GM19468 (cell line): ENCODE measurements around the gene CHMP4B.

ENCODE experiments used
- ATAC-seq: cut with Tn5 transposase; IDR thresholded peaks from one replicate; pipeline ENCODE4 v1.9.1; 2021; ENCODE audit warnings: mild to moderate bottlenecking, moderate library complexity, moderate number of reproducible peaks; ENCODE audit not compliant: unreplicated experiment; ENCODE audit errors: extremely low read depth

The CHMP4B gene, protein sequence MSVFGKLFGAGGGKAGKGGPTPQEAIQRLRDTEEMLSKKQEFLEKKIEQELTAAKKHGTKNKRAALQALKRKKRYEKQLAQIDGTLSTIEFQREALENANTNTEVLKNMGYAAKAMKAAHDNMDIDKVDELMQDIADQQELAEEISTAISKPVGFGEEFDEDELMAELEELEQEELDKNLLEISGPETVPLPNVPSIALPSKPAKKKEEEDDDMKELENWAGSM

DNA sequence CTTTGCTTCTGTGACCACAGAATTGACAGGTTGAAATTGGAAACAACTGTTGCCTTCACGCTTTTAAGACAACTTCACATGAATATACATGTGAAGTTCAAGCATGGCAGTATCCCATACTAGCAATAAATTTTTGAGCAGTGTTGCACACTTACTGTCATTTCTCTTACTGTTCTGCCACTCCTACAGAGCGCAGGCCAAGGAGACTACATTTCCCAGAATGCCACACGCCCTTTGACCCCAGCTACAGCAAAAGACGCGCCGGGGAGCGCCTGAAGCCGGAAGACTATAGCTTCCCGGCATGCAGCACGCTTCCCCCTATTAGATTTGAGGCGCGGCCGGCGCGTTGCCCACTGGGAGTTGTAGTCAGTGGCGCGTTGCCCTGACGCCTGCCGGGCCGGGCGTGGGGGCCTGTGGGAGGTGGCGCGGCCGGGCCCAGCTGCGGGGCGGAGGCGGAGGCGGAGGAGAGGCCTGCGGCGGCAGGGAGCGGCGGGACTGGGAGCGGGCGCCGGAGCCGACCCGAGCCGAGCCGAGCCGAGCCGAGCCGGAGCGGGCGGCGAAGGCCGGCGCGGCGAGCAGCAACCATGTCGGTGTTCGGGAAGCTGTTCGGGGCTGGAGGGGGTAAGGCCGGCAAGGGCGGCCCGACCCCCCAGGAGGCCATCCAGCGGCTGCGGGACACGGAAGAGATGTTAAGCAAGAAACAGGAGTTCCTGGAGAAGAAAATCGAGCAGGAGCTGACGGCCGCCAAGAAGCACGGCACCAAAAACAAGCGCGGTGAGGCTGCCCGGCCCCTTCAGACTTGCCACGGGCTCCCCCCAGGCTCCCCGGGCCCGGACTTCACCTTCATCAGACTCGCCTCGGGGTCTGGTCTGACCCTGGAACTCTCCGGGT, at the start of gene CHMP4B:
TSS of gene CHMP4B (plus strand) at position 464 of the 891 bp plus-strand sequence. CDS start at position 585, 121 bp downstream.
- peak; percentile 91 for ATAC-seq

DNA sequence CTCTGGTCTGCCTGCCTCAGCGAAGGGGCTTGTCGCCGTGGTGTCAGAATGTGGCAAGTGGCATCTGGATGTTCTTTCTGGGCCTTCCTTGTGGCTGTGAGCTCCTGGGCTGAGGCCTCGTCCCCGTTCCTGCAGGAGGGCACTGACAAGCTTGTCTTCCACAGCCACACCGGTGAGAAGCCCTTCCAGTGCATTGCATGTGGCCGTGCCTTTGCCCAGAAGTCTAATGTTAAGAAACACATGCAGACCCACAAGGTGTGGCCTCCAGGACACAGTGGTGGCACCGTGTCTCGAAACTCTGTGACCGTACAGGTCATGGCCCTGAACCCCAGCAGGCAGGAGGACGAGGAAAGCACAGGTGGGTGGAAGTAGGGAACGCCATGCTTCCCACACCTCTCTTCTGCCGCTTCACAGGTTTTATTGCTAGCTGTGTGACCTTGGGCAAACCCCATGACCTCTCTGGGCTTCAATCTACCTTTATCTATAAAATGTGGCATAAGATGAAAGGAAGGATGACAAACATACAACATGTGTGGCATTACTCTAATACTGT, 49.4 kb upstream of the CHMP4B start:
- no peak for ATAC-seq

DNA sequence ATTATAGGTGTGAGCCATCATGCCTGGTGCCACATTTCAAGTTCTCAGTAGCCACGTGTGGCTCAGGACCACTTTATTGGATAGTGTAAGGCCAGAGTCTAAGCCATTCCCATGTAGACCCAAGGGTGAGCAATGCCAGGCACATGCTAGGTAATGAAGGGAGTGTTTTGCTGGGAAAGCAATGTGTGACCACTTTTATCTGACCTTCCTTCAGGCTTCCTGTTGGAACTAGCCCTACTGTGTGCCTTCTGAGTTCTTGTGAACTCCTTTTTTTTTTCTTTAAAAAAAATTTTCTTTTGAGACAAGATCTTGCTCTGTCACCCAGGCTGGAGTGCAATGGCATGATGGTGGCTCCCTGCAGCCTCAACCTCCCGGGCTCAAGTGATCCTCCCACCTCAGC, 46.0 kb upstream of the CHMP4B start:
- no peak for ATAC-seq

DNA sequence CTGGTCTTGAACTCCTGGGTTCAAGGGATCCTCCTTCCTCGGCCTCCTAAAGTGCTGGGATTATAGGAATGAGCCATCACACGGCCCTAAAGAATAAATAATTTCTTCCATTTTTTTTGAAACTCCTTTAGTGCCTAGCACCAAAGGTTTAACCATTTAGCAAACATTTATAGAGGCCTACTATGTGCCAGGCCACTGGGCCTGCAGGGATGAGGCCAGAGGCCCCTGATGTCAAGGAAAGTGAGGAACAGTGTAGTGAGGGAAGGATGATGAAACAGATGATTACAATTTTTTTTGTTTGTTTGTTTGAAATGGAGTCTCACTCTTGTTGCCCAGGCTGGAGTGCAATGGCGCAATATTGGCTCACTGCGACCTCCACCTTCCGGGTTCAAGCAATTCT, 45.6 kb upstream of the CHMP4B start:
- no peak for ATAC-seq

DNA sequence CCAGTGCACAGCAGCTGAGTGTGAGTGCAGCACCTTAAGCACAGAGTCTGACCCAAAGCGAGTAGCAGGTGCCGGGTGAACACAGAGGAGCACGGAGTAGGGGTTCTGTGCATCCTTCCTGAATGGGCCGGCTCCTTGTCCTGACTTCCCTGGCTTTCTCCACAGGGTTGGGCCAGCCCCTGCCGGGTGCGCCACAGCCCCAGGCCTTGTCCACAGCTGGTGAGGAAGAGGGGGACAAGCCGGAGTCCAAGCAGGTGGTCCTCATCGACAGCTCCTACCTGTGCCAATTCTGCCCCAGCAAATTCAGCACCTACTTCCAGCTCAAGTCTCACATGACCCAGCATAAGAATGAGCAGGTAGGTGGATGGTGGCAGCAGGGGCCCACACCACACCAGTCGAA, 44.5 kb upstream of the CHMP4B start:
- no peak for ATAC-seq

DNA sequence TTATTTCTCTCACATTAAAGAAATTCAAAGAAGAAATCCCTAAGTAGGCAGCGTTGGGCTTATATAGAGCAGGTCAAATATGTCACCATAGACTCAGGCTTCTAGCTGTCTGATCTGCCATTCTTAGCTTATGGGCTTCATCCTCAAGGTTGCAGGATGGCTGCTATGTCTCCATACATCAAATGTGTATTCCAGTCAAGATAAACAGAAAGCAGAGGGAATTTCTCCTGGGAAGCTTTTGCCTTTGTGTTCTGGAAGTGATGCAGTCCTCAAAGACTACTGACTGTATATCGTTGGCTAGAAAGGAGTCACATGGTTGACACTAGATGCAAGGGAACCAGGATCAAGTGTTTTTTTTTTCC, 43.4 kb upstream of the CHMP4B start:
- ATAC-seq = no peak

DNA sequence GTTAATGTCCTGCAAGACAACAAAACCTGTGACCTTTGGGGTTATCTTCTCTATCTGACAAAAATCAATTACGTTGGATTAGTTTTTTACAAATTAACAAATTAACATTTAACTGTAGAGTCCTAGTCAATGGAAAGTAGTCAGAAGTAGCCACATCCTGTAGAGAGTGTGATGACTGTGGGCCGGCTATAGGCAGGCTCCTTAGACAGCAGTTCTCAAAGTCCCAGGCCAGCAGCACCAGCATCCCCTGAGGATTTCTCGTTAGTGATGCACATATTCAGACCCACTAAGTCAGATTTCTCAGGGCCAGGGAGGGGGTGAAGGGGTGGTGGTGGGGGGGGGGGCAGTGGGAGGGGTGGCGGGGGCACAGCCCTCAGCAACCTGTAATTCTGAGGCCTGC, 42.1 kb upstream of the CHMP4B start:
- no peak for ATAC-seq

DNA sequence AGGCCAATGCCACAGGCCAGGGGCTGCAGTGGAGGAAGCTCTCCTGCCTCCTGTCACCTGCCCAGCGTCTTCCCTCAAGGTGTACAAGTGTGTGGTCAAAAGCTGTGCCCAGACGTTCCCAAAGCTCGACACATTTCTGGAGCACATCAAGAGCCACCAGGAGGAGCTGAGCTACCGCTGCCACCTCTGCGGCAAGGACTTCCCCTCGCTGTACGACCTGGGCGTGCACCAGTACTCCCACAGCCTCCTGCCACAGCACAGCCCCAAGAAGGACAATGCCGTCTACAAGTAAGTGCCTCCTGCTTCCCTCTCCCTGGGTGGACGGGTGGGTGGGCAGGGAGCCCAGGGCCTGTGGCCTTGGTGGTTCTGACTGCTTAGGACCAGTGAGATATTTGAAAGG, 41.1 kb upstream of the CHMP4B start:
- ATAC-seq = no peak

DNA sequence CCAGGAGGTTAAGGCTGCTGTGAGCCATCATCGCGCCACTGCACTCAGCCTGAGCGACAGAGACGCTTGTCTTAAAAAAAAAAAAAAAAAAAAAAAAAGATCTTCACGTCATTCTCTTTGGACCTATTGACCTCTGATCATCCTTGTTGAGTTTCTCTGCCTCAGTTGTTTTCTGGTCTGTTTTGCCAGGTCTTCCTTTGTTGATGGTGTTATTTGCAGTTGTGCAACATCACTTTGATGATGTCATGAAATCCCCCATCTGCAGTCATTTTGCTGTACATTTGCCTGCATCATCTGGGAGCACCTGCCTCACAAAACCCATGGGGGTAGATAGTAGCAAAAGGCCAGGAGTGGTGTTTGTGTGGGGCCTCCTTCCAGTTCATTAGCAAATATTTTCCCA, 39.2 kb upstream of the CHMP4B start:
- ATAC-seq = no peak

DNA sequence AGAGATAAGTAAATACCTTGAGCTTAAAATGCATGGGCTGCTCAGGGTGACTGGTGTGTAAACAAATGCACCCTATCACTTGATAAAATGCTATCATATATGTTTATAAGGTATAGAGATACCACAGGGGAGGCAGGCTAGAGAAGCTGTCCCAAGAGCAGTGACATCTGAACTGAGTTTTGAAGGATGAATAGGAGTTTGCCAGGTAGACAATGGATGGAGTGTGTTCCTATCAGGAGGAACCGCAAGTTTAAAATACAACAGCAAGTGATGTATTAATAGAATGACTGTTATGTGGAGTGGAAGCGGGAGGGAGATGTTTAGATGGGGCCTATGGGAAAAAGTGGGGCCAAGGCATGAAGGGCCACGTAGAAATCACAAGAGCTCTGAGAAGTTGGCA, 38.7 kb upstream of the CHMP4B start:
- ATAC-seq = no peak

DNA sequence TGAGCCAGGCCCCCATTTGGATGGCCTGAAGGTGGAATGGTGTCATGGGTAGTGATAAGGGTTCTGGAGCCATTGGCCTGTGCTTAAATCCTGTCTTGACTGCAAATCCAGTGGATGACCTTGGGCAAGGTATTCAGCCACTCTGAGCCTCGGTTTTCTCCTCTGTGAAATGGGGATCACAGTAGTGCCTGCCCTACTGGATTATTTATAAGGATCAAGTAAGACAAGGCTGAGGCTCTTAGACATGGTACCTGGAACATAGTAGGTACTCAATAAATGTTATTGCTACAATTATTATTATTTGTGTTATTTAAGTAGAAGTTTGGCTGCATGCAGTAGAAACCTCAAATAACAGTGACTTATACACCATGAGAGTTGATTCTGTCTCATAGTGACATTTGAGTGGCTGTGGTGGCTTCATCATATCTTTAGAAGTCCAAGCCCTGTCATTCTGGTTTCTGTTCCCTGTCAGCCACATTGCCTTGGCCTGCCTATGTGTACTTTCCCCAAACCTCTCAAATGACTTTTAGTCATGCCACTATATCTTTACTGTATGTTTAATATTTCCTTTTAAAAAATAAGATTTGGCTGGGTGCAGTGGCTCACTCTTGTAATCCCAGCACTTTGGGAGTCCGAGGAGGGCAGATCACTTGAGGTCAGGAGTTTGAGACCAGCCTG, 37.6 kb upstream of the CHMP4B start:
- ATAC-seq = no peak

DNA sequence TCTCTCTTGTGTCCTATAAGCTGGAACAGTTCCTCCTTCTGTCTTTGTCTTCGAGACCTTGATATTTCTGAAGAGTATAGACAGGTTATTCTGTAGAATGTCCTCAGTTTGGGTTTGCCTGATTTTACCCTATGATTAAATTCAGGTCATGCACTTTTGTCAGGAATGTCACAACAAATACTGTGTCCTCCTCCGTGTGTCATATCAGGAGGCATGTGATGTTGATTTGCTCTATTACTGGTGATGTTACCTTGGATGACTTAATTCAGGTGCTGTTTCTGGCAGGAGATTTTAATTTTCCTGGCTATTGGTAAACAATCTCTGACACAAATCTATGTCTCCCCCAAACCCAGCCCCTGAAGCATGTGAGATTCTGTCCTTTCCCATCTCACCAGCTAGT, 33.3 kb upstream of the CHMP4B start:
- no peak for ATAC-seq

DNA sequence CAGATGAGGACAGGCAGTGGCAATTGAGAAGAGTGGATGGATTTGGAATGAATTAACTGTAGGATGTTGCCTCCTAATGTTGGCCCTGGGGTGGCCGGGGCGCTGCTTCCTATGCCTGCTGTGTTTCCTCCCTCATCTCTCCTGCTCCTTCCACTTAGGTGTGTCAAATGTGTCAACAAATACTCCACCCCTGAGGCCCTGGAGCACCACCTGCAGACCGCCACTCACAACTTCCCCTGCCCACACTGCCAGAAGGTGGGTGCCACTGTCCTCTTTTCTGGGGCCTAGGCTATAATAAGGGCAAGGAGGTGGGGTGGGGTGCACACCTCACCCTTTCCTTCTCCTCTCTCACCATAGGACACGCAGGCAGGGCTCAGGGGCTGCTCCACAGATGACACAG, 30.0 kb upstream of the CHMP4B start:
- ATAC-seq = no peak

DNA sequence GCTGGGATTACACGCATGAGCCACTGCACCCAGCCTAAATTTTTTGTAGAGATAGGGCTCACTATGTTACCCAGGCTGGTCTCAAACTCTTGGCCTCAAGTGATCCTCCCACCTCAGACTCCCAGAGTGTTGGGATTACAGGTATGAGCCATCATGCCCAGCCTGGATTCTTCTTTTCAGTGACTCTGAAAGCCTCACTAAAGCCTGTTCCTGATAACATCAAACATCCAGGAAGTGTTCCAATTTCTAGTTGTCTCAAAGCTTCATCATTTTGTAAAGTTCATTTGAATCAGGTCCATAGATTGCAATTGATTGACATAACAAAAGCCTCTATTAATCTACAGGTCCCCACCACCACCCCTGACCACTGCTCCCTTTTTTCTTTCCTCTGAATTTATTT, 29.2 kb upstream of the CHMP4B start:
- ATAC-seq = no peak

DNA sequence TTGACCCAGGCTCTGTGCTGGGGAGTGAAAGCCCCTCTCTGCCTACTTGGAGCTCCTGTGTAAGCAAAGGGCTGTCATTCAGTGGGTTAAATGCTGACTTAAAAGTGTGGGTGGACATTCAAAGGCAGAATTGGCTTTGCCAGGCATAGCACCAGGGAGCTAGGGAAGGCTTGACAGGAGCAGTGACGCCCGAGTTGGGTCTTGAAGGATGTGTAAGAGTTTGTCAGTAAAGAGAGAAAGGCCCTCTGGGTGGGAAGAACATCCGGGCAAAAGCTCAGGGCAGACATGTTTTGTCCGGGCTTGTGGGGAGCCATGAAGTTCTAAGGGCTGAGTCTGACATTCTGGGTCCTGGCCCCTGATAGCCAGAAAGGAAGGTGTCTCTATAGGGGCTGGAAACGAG, 27.9 kb upstream of the CHMP4B start:
- no peak for ATAC-seq

DNA sequence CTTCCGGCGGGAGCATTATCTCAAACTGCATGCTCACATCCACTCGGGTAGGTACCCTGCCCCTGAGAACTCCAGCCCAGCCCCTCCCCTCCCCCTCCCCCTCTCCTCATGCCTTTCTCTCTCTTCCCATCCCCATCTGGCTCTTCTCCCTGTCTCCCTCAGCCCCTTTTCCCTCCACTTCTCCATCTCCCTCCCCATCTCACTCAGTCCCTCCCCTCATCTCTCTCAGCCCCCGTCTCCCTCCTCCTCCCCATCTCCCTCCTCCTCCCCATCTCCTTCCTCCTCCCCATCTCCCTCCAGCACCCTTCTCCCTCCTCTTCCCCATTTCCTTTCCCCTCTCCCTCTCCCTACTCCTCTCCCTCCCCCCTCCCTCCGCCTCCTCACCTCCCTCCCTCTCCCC, 27.3 kb upstream of the CHMP4B start:
- no peak for ATAC-seq

DNA sequence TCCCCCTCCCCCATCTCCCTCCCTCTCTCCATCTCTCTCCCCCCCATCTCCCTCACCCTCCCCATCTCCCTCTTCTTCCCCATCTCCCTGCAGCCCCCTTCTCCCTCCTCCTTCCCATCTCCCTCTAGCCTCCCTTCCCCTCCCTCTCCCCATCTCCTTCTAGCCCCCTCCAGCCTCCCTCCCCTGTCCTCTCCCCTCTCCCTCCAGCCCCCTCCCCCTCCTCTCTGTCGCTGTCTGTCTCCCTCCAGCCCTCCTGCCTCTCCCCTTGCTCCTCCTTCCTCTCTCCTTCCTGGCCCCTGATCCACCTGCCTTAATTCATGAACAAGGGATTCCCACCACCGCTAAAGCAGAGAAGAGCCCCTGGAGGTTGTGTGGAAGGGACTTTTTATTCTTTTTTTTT, 26.9 kb upstream of the CHMP4B start:
- ATAC-seq = no peak

DNA sequence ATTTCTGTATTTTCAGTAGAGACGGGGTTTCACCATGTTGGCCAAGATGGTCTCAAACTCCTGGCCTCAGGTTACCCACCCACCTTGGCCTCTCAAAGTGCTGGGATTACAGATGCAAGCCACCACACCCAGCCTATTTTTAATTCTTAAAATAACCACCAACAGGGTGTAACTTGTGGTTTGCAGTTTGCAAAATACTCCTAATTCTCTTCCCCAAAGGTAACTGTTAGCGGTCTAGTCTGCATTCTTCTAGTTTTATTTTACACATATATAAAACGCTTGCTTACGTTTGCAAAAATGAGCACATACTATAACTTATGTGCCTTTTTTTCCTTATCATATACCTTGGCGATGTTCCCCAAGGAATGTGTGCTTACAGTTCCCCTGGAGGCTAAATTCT, 25.6 kb upstream of the CHMP4B start:
- no peak for ATAC-seq

DNA sequence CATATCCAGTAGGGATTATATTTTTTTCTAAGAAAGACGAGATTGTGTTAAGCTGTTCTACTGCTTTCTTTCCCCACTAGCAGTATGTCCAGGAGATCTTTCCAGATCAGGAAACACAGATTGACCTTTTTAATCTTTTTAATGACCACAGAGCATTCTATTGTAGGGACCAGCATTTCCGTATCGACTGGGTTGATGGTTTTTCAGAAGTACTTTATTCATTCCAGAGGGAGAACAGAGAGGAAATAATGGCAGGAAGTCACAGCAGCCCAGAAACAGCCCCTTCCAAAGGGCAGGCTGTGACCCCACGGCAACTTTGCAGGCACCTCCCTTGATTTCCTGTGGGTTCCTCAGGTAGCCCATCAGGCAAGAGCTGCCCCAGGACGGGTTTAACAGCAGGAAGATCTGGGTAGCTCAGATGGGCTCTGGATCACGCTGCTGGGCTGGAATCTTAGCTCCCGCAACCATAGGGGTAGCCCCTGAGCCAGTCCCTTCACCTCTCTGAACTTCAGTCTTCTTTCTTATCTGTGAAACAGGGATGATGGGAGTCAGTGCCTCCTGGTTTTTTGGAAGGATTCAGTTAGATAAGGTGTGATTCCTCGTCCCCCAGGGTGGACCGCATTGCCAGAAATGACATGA, 23.8 kb upstream of the CHMP4B start:
- ATAC-seq = no peak

DNA sequence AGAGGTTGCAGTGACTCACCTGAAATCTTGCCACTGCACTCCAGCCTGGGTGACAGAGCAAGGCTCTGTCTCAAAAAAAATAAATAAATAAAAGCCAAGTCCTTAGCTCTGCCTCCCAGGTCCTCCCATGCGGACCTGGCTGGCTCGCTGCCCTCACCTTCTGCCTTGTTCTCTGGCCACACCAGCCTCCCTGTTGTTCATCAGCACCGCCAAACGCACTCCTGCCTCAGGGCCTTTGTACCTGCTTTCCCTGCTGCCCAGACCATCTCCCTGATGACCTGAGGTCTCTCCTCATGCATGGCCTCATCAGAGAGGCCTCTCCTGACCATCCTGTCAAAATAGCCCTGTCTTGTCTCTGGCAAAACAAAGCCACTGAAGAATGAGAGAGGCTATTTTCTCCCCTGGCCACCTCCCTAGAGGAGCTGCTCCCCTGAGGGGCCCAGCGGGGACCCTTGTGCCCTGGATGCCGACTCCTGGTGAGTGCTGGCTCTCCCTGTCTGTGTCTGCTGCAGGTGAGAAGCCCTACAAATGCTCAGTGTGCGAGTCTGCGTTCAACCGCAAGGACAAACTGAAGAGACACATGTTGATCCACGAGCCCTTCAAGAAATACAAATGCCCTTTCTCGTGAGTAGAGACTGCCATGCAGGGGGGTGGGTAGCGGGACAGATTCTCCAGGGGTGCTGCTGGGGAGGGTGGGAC, 22.6 kb upstream of the CHMP4B start:
- no peak for ATAC-seq
